Thyroid gland (tissue), 4 donors: Measurements from ENCODE around the gene CTLA4. TPM values are rescaled to one million over a fixed set of nuclear protein-coding genes. Genes with fewer than 3 reads are reported as not detected.

Source experiments
- DNase-seq, 2 donors: peaks; one replicate each; pipeline ENCODE4 v3.0.0-alpha.2; 2019
- H3K27ac ChIP-seq, 3 donors: fragments of 200-600 bp; sonication (generic); 1 replicate in 2 of 3; 2 replicates in 1 of 3; pipeline ENCODE4 v1.5.1; 2016 to 2019; ENCODE audit warnings: mild to moderate bottlenecking in 1 of 3, moderate library complexity in 1 of 3
- H3K27me3 ChIP-seq: fragments of 200-600 bp; sonication (generic); one replicate; pipeline ENCODE4 v1.5.1; 2019
- H3K36me3 ChIP-seq, 2 donors: fragments of 200-600 bp; sonication (generic); one replicate each; pipeline ENCODE4 v1.5.1; 2016 to 2019
- H3K4me1 ChIP-seq, 2 donors: fragments of 200-600 bp; sonication (generic); one replicate each; pipeline ENCODE4 v1.5.1; 2017 to 2019
- H3K4me3 ChIP-seq, 3 donors: fragments of 200-600 bp; sonication (generic); replicated peaks in 1 of 3; 1 replicate in 2 of 3; 2 replicates in 1 of 3; pipeline ENCODE4 v1.5.1; 2016; ENCODE audit warnings: mild to moderate bottlenecking in 1 of 3
- H3K9me3 ChIP-seq: fragments of 200-600 bp; sonication (generic); one replicate; pipeline ENCODE4 v1.5.1; 2017
- POLR2A ChIP-seq, 2 donors: fragments of 450-650 bp; IDR thresholded peaks; one replicate each; pipeline ENCODE4 v1.6.1; 2017; ENCODE audit warnings: antibody characterized with exemption in 2 of 2, mild to moderate bottlenecking in 2 of 2, moderate library complexity in 1 of 2
- WGBS, 2 donors: methylation state at CpG; one replicate each; pipeline ENCODE4 v1.1.5; 2017; 5-methylcytosine and 5-hydroxymethylcytosine counted together
- intact Hi-C: fragments of 100-400 bp; cut with DNase I; formaldehyde crosslinking; loops from one replicate; pipeline ENCODE4 v1.15.1; 2023
- total RNA-seq, 4 donors: library from RNA; depleted of rRNA; stranded (reverse); fragments of >200 nt; gene quantifications; one replicate each; pipeline ENCODE4 v1.2.3, GENCODE V29; 2016
- TF ChIP-seq, protein P1 (sequence below), 6 experiments: fragments of 200-600 bp in 3 of 6; fragments of 450-650 bp in 3 of 6; sonication (generic) in 3 of 6; IDR thresholded peaks; one replicate each; pipeline ENCODE4 v1.5.1; 2016 to 2019; ENCODE audit warnings: antibody characterized with exemption in 6 of 6, mild to moderate bottlenecking in 2 of 6, inconsistent platforms in 1 of 6, moderate library complexity in 1 of 6

The CTLA4 gene
- total RNA-seq, 4 donors from 2014 or later = 0.33 to 1.5 TPM; not detected in 2

DNA sequence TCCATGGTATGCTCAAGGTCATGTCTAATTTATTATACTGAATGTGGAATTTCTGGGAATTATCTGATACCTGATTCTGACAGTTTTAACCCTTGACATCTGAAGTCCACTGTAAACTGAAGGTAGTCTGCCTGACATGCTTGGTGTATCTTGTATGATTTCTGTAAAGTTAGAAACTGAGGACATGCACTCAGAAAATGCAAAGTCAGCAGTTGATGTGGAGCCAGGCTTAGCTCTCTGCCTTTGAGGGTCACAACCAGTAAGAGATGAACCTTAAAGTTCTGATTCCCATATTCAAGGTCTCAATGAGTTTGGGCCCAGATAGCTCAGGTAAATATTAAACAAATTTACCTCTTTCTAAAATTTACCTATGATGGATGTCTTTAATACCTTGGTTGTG lies 12.3 kb upstream of the CTLA4 start:
- Histone ChIP-seq H3K27me3 (no peaks in the 10 kb centered on the region), H3K36me3 (no peaks in the 10 kb centered on the region), H3K27ac (no peak overlapping the region), H3K4me1 (no peaks in the 10 kb centered on the region), H3K9me3 (no peaks in the 10 kb centered on the region), H3K4me3 (no peak overlapping the region)
- intact Hi-C loops = no loop called here
- TF ChIP-seq, protein P1, sequence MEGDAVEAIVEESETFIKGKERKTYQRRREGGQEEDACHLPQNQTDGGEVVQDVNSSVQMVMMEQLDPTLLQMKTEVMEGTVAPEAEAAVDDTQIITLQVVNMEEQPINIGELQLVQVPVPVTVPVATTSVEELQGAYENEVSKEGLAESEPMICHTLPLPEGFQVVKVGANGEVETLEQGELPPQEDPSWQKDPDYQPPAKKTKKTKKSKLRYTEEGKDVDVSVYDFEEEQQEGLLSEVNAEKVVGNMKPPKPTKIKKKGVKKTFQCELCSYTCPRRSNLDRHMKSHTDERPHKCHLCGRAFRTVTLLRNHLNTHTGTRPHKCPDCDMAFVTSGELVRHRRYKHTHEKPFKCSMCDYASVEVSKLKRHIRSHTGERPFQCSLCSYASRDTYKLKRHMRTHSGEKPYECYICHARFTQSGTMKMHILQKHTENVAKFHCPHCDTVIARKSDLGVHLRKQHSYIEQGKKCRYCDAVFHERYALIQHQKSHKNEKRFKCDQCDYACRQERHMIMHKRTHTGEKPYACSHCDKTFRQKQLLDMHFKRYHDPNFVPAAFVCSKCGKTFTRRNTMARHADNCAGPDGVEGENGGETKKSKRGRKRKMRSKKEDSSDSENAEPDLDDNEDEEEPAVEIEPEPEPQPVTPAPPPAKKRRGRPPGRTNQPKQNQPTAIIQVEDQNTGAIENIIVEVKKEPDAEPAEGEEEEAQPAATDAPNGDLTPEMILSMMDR (IDR thresholded peaks at IDR 0.05) = no peak
- TF ChIP-seq POLR2A (IDR thresholded peaks at IDR 0.05) = no peak
- DNase-seq = no peak

DNA sequence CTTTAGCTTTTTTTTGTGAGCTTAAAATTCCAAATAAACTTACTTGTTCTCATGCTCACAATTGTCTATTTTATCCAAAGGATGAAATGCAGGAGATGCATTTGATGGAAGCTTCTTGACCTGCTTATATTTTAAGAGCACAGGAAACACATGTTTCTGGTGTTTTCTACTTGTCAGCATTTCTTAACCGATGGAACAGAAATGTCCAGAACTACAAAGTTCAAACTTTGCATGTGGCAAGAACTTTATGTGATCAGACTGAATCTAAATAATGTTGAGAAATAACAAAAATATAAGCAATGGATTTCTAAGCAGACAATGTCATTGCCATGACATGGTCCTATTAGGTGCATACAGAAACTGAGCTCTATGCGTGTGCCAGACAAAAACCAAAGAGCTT lies 9.9 kb upstream of the CTLA4 start:
- no peak for DNase-seq
- TF ChIP-seq POLR2A (IDR thresholded peaks at IDR 0.05) = no peak
- TF ChIP-seq, protein P1 (IDR thresholded peaks at IDR 0.05) = no peak
- intact Hi-C loops = no loop called here
- H3K4me1 ChIP-seq = no peaks in the 10 kb centered on the region
- no peak overlapping the region for H3K4me3 ChIP-seq
- no peaks in the 10 kb centered on the region for H3K9me3 ChIP-seq
- no peaks in the 10 kb centered on the region for H3K36me3 ChIP-seq
- H3K27me3 ChIP-seq = no peaks in the 10 kb centered on the region
- WGBS, 2 donors = 64 to 82% methylated on average over 2 of the region's 2 CpGs
- H3K27ac ChIP-seq = no peak overlapping the region

DNA sequence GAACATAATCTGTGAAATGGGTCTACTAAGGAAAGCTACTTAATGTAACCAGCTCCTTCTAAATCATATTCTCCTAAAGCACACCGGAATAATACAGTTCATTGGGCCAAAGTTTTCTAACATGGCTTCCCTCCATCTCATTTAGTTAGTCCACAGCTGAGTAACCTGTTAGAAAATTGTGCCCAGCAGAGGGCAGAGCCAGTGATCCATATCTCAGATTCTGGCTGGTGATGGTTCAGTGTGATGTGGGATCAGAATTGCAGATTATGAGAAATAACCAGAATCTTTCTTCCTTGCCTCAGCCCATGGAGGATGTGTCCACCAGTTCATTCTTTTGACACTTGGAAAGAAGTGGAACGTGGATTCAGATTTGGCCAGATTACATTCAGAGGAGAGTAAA lies 9.4 kb upstream of the CTLA4 start:
- no peak overlapping the region for H3K4me3 ChIP-seq
- no peaks in the 10 kb centered on the region for H3K27me3 ChIP-seq
- DNase-seq = no peak
- no peaks in the 10 kb centered on the region for H3K9me3 ChIP-seq
- intact Hi-C loops = no loop called here
- H3K4me1 ChIP-seq = no peaks in the 10 kb centered on the region
- H3K36me3 ChIP-seq = no peaks in the 10 kb centered on the region
- H3K27ac ChIP-seq = no peak overlapping the region
- no peak for TF ChIP-seq POLR2A (IDR thresholded peaks at IDR 0.05)
- TF ChIP-seq, protein P1 (IDR thresholded peaks at IDR 0.05) = no peak
- WGBS, 2 donors = 90 to 95% methylated on average over 2 of the region's 2 CpGs

DNA sequence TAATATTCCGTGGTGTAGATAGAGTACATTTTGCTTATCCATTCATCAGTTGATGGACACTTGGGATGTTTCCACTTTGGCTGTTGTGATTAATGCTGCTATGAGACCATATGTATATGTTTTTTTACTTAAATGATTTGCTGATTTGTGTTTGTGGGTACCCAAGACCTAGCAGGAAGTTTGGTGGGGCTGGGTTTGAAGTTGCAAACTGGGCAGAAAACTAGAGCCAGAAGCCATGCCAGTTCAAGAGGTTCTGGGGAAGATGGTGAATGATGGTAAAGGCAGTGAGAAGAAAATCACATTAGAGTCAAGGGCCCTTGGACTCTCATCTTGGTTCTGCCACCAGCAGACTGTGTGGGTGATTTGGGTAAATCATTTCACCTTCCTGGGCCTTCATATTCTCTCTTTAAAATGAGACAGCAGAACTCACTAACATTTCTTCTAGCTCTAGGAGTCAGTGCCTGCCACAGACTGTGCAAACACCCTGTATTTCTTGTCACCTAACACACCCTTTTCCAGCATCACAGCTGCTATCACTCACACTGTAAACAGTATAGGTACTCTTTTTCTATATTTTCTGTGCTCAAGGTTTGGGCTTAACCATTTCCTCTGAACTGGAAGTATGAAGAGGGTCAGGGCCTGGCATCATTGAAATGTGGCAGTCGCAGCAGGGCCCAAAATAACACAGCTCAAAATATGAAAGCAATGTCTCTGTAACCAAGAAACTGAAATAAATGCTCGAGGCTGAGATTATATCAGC lies 8.4 kb upstream of the CTLA4 start:
- Histone ChIP-seq H3K27me3 (no peaks in the 10 kb centered on the region), H3K9me3 (no peaks in the 10 kb centered on the region), H3K36me3 (no peaks in the 10 kb centered on the region), H3K27ac (no peak overlapping the region), H3K4me1 (no peaks in the 10 kb centered on the region), H3K4me3 (no peak overlapping the region)
- WGBS, 2 donors = 86 to 88% methylated on average over 3 of the region's 3 CpGs
- no peak for DNase-seq
- intact Hi-C loops = no loop called here
- TF ChIP-seq POLR2A (IDR thresholded peaks at IDR 0.05) = no peak
- TF ChIP-seq, protein P1 (IDR thresholded peaks at IDR 0.05) = no peak

DNA sequence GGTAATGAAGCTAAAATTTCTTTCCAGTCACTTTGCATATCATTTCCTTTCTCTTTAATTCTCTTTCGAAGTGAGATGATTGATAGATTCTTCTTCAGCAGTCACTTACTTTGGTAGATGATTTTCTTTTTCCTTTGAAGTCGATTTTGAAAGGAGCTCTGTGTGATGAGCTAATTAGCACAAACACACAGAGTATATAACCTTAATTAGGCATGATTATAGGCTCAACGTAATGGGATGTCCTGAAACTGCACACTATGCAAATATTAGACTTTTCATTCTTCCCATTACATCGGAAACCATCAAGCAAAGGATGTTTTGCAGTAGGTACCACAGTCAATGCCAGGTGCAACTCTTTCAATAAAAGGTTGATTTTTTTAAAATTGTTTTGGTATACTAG lies 6.4 kb upstream of the CTLA4 start:
- WGBS, 2 donors = 75 to 76% methylated on average over 4 of the region's 4 CpGs

More for the DNA sequence above, 6.4 kb upstream of the CTLA4 start:
- no peak for TF ChIP-seq POLR2A (IDR thresholded peaks at IDR 0.05)
- TF ChIP-seq, protein P1 (IDR thresholded peaks at IDR 0.05) = no peak
- intact Hi-C loops = no loop called here
- no peaks in the 10 kb centered on the region for H3K36me3 ChIP-seq
- no peaks in the 10 kb centered on the region for H3K4me1 ChIP-seq
- no peak for DNase-seq
- H3K4me3 ChIP-seq = no peak overlapping the region
- H3K27ac ChIP-seq = no peak overlapping the region
- H3K27me3 ChIP-seq = no peaks in the 10 kb centered on the region
- no peaks in the 10 kb centered on the region for H3K9me3 ChIP-seq
